HG03095 (cell line): Measurements from ENCODE around the gene MB21D2.

Source experiments
- ATAC-seq: cut with Tn5 transposase; IDR thresholded peaks from one replicate; pipeline ENCODE4 v1.9.1; 2021; ENCODE audit warnings: moderate library complexity; ENCODE audit not compliant: unreplicated experiment

MB21D2 gene

DNA sequence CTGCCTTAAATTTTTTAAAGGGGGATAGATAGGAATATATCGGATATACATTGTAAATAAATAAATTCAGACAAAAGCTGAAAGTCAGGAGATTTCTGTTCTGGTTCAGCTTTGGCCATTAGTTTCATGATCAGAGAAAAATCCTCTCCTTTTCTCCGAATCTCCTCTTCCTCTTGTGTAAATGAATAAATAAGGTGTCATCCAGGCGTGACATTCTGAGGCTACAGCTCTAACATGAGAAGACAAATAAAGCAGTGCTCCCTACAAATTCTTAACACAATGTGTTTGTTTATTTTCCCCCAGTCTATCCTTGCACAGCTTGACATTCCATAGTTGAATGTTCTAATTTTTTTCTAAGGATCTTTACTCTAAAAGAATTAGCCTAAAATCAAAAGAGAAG lies 9.4 kb upstream of the MB21D2 start:
- ATAC-seq = no peak

GRCh38 chr3:192923731-192924130 lies 6.1 kb upstream of the MB21D2 start:
- no peak for ATAC-seq

DNA sequence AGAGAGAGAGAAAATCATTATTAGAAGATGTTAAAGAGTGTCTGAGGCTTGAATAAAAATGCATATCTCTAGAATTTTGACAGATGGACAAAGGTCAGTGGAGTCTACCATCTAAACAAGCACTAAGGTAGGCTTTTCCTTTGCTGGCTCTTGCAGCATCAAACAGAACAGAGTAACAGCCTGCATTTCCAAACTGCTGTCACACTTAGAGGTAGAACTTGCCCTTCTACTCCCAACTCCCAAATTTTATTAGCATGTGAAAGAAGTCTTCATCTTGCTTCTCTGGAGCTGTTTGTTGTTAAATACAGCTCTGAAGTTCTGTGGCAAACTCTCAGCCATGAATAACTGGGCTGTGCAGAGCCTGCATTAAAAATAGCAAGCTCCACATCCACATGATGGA lies 4.1 kb upstream of the MB21D2 start:
- no peak for ATAC-seq

DNA sequence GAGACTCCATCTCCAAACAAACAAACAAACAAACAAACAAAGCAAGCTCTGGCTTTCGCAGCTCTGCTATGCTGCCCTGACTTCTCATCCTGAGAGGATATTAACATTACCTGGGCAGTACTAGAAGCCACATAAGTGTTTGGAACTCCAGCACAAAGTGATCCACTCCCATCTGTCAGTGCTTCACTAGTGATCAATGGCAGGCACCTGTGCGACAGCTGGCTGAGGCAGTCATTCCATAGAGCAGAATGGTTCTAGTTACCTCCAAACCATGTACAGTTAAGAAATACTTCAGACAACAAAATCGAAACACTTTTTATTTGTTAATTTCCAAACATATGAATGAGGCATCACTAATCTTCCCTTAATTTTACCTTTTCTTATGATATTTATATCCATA lies 2.8 kb upstream of the MB21D2 start:
- no peak for ATAC-seq

GRCh38 chr3:192919901-192920300 lies 2.2 kb upstream of the MB21D2 start:
- no peak for ATAC-seq

DNA sequence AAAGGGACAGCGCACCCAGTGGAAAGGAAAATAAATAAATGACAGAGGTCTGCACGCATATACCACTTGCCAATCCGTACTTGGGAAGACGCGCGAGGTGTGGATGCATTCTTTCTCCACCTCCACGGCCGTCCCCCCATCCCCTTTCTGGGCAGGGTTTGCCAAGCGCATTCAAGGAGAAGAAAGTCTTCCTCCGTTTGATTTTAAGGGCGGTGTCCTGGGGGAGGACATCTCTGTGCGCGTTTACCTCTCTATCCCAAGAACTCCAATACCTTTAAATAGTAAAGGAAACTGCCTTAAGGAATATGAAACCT lies 576 bp upstream of the MB21D2 start:
- no peak for ATAC-seq

GRCh38 chr3:192917028-192917403 lies 640 bp downstream of the MB21D2 start:
- peak; percentile 31 for ATAC-seq

- peak; percentile 14 for ATAC-seq
Measured at GRCh38 chr3:192916371-192917027, 1.2 kb downstream of the MB21D2 start.

DNA sequence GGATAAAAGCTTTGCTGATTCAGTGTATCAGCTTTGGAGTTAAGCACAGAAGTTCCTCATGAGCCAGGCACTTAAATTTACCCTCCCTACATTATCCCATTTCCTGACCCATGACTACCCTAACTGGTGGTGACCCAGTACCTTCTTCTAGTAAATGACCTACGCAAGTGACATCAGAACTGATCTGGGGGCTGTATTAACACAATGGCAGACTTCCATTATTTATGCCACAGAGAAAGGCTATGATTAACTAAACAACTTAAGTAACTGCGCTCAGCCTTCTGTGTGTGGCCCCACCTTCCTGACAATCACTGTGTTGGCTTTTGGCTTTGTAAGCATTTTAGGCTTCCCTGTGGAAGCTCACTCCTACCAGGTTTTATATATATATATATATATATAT lies 1.9 kb downstream of the MB21D2 start:
- no peak for ATAC-seq

GRCh38 chr3:192915304-192915703 lies 2.4 kb downstream of the MB21D2 start:
- no peak for ATAC-seq

GRCh38 chr3:192914848-192915247 lies 2.8 kb downstream of the MB21D2 start:
- no peak for ATAC-seq

GRCh38 chr3:192913540-192913939 lies 4.1 kb downstream of the MB21D2 start:
- no peak for ATAC-seq

DNA sequence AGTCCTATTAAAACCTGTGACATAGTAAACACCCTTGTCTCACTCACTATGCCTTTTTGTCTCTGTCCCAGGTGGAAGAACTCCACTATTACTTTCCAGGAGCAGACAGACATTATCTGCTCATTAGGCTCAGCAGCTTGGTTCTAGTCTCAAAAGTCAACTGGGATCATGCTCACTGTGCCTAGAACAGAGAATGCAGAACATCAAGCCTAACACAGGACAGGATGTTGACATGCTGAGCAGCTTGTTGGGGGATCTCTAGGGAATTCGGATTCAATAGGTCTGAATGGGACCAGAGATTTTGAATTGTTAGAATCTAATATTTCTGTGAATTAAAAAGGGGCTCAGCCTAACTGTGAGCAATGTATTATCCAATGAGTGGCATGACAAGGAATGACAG lies 6.4 kb downstream of the MB21D2 start:
- no peak for ATAC-seq

- ATAC-seq = no peak
Measured at GRCh38 chr3:192907784-192908183, 9.9 kb downstream of the MB21D2 start.

DNA sequence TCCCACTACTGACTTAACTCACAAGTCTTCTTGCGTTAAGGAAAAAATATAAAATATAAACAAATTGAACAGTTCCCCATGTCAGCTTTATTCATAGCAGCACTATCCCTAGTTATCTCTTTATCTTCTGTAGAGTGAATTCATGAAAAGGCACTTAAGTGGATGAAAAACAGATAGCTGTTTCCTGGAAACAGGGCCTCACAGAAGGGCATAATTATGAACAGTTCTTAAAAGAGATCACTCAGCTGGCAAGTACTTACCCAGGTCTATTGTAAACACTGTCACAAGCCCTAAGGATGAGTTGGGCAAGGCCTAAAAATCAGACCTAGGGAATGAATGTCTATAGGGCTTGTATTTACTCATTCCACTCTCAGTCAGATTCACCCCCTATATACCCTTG lies 10.7 kb downstream of the MB21D2 start:
- ATAC-seq = no peak

DNA sequence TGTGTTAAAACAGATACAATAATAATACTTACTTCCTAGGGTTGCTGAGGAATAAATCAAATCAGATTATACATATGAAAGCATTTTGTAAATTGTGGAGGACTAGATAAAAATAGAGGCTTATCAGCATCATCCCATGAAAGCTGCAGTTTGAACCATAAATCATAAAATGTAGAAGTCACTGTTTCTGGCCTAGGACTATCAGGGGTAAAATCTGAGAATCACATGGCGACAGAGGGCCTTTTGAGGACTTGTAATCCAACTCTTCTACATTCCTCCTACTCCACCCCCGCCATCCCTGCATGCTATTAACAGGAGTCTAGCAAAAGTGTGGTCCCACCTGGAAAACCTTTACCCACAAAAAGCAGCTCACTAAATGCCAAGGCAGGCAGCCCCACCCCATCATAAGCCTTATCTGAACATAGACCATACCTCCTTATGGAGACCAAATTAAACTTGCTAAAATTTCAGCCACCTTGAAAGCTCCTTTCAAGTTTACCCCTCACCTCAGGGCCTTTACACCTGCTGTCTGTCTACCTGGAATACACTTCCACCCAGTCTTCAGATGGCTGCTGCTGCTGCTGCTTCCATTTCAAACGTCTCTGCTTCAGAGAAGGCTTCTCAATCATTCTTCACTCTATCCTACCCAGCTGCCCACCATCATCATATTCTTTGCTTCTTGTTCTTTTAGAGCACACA lies 11.5 kb downstream of the MB21D2 start:
- no peak for ATAC-seq

GRCh38 chr3:192904632-192905289 lies 12.9 kb downstream of the MB21D2 start:
- ATAC-seq = no peak

DNA sequence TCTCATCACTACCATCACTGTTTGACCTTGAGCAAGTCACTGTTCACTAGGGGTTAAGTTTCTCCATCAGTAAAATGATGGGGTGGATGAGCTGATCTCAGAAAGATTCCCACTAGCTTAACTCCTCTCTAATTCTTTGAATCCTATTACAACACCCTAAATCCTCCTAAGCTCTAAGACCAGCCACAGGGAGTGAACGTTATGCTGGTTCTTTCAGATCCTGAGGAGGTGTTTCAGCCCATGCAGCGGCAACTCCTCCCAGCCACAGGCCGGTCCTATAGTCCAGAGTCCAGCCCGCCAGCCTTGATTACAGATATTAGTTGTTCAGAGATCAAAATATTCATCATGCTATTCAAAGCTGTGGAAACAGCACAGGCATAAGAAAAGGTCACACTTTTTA lies 15.1 kb downstream of the MB21D2 start:
- no peak for ATAC-seq

- no peak for ATAC-seq
Measured at GRCh38 chr3:192901435-192901834, 16.2 kb downstream of the MB21D2 start.

DNA sequence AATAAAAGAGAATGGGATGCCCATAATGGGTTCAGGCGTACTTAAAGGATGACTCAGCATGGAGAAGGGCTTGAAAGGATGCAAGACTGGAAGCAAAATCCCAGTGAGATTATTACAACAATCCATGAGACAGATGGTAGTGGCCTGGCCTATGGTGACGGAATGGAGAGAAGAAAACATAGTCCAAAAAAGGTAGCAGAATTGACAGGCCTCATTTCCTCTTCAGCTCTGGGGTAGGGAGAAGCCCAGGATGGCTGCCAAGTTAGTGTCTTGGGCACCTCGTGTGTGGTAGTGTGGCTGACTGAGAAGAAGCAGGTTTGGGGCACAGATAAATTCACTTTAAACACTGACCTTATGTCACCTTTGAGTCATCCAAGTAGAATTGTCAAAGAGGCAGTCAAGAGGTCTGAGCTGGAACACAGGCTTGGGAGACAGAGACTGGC lies 18.1 kb downstream of the MB21D2 start:
- no peak for ATAC-seq

DNA sequence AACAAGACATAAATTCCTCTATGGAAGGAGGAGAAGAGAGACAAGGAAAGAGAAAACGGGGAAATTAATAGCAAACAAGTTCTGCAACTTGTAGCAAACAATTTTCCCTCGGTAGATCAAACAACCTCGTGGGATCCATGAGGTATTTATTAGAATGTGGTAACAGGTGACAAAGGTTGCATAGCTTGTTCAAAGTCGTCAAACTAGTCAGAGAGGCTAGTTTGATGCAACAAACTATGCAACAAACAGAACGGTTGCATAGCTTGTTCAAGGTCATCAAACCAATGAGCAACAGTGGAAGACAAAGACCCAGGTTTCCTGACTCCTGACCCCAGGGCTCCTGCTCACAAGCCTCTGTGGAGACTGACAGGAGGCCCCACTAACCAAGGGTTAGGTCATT lies 20.7 kb downstream of the MB21D2 start:
- ATAC-seq = no peak

DNA sequence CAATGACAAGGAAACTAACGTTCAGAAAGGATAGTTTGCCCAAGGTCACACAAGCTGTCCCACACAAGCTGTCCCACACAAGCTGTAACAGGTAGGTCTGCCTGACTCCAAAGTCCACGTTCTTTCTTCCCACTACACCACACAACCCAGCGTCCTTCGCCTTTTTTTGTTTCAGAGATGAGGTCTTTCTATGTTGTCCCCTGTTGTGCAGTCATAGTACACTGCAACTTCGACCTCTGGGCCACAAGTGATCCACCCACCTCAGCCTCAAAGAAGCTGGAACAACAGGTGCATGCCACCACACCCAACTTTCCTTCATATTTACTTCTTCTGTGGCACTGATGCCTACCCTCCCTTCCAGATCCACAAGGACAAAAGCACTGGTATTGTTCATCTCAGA lies 21.4 kb downstream of the MB21D2 start:
- ATAC-seq = no peak
